ENCODE measurements around the gene ITGA2.
A peak's percentile ranks its signal among the peaks of the same experiment; 100 is the strongest.

Gene ITGA2

GRCh38 chr5:52988335-52989024 is 672 bp upstream of the ITGA2 start:
- DNase-seq (ENCODE audit: low spot score) = no peak

GRCh38 chr5:52989781-52990527 is 802 bp downstream of the ITGA2 start:
- peak; percentile 69 for DNase-seq (ENCODE audit: low spot score)

- no peak for DNase-seq (ENCODE audit: low spot score)
Measured at GRCh38 chr5:52990528-52990925, 1.4 kb downstream of the ITGA2 start.

GRCh38 chr5:52993367-52993766 is 4.2 kb downstream of the ITGA2 start:
- no peak for DNase-seq (ENCODE audit: low spot score)

GRCh38 chr5:52994266-52994665 is 5.1 kb downstream of the ITGA2 start:
- DNase-seq (ENCODE audit: low spot score) = peak; percentile 37

- no peak for DNase-seq (ENCODE audit: low spot score)
Measured at GRCh38 chr5:52995095-52995494, 5.9 kb downstream of the ITGA2 start.

- DNase-seq (ENCODE audit: low spot score) = no peak
Measured at GRCh38 chr5:52995914-52996313, 6.8 kb downstream of the ITGA2 start.

GRCh38 chr5:52996979-52997378 is 7.8 kb downstream of the ITGA2 start:
- no peak for DNase-seq (ENCODE audit: low spot score)

- DNase-seq (ENCODE audit: low spot score) = no peak
Measured at GRCh38 chr5:52997424-52997823, 8.3 kb downstream of the ITGA2 start.

- no peak for DNase-seq (ENCODE audit: low spot score)
Measured at GRCh38 chr5:52998552-52999313, 9.6 kb downstream of the ITGA2 start.

GRCh38 chr5:52999344-52999949 is 10.3 kb downstream of the ITGA2 start:
- DNase-seq (ENCODE audit: low spot score) = peak; percentile 56

- no peak for DNase-seq (ENCODE audit: low spot score)
Measured at GRCh38 chr5:53001541-53001940, 12.4 kb downstream of the ITGA2 start.

- DNase-seq (ENCODE audit: low spot score) = no peak
Measured at GRCh38 chr5:53002491-53002890, 13.3 kb downstream of the ITGA2 start.

GRCh38 chr5:53003144-53003543 is 14.0 kb downstream of the ITGA2 start:
- DNase-seq (ENCODE audit: low spot score) = no peak

- DNase-seq (ENCODE audit: low spot score) = peak; percentile 27
Measured at GRCh38 chr5:53006911-53007890, 18.0 kb downstream of the ITGA2 start.

- DNase-seq (ENCODE audit: low spot score) = peak; percentile 25
Measured at GRCh38 chr5:53008751-53009150, 19.6 kb downstream of the ITGA2 start.

GRCh38 chr5:53009816-53010215 is 20.7 kb downstream of the ITGA2 start:
- no peak for DNase-seq (ENCODE audit: low spot score)

- no peak for DNase-seq (ENCODE audit: low spot score)
Measured at GRCh38 chr5:53010814-53011213, 21.7 kb downstream of the ITGA2 start.

- DNase-seq (ENCODE audit: low spot score) = no peak
Measured at GRCh38 chr5:53011233-53011632, 22.1 kb downstream of the ITGA2 start.

- no peak for DNase-seq (ENCODE audit: low spot score)
Measured at GRCh38 chr5:53013857-53014256, 24.7 kb downstream of the ITGA2 start.

- no peak for DNase-seq (ENCODE audit: low spot score)
Measured at GRCh38 chr5:53017383-53017782, 28.2 kb downstream of the ITGA2 start.
